MCF 10A (cell line): ENCODE measurements around the gene HOXA3. TPM values are rescaled to one million over a fixed set of nuclear protein-coding genes. Genes with fewer than 3 reads are reported as not detected.

Experiments used
- BruUV-seq: library from RNA; stranded (reverse); fragments of 400-500 nt; replicated peaks from 2 replicates; lab custom pipeline; 2021; lab: Mats Ljungman, UMichigan
- CTCF ChIA-PET: fragments of 300-600 bp; sonication (Branson Sonifier 250); formaldehyde crosslinking; extraction: SDS; loops from one replicate; lab custom pipeline; 2021; ENCODE audit warnings: antibody characterized with exemption, inconsistent platforms; lab: Yijun Ruan, JAX
- POLR2A ChIA-PET: fragments of 300-600, 350-650 bp; sonication (Branson Sonifier 250); formaldehyde crosslinking; extraction: SDS; loops from one replicate; lab custom pipeline; 2020; ENCODE audit warnings: antibody characterized with exemption, inconsistent platforms; lab: Yijun Ruan, JAX
- DNase-seq: peaks from one replicate; pipeline ENCODE4 v3.0.0-alpha.2; 2018; ENCODE audit not compliant: unreplicated experiment
- H3K27ac Mint-ChIP-seq: one replicate; pipeline ENCODE4 v1.8.0; 2022; ENCODE audit warnings: mild to moderate bottlenecking, low read depth, mixed read lengths; ENCODE audit not compliant: unreplicated experiment
- H3K27me3 Mint-ChIP-seq: one replicate; pipeline ENCODE4 v1.8.0; 2022; ENCODE audit warnings: mixed read lengths; ENCODE audit not compliant: insufficient read depth, unreplicated experiment
- H3K36me3 Mint-ChIP-seq: one replicate; pipeline ENCODE4 v1.8.0; 2022; ENCODE audit warnings: mild to moderate bottlenecking, moderate library complexity, mixed read lengths; ENCODE audit not compliant: insufficient read depth, unreplicated experiment
- H3K4me1 Mint-ChIP-seq: one replicate; pipeline ENCODE4 v1.8.0; 2022; ENCODE audit warnings: mixed read lengths; ENCODE audit not compliant: insufficient read depth, unreplicated experiment
- H3K4me3 Mint-ChIP-seq: one replicate; pipeline ENCODE4 v1.8.0; 2022; ENCODE audit warnings: mild to moderate bottlenecking, moderate library complexity, mixed read lengths; ENCODE audit not compliant: unreplicated experiment
- H3K9me3 Mint-ChIP-seq: one replicate; pipeline ENCODE4 v1.8.0; 2022; ENCODE audit warnings: mixed read lengths; ENCODE audit not compliant: unreplicated experiment
- CTCF ChIP-seq: fragments of 200-600 bp; IDR thresholded peaks from one replicate; pipeline ENCODE4 v1.8.0; 2022; ENCODE audit warnings: antibody characterized with exemption, mild to moderate bottlenecking; ENCODE audit not compliant: unreplicated experiment
- intact Hi-C: fragments of 100-400 bp; cut with micrococcal nuclease; formaldehyde crosslinking; loops from 2 replicates; pipeline ENCODE4 v1.14.1; 2022
- total RNA-seq: library from RNA; stranded (reverse); gene quantifications from 2 replicates; pipeline ENCODE4 v1.2.3, GENCODE V29; 2022

Gene HOXA3
- total RNA-seq, 1 experiment from 2014 or later = 8.2 TPM

GRCh38 chr7:27179503-27180430 is 27.4 kb upstream of the HOXA3 start:
- Mint-ChIP-seq H3K9me3 (no peaks in the 10 kb centered on the region), H3K27ac (no peak overlapping the region), H3K27me3 (no peaks in the 10 kb centered on the region), H3K36me3 (no peaks in the 10 kb centered on the region), H3K4me1 (peaks cover 2% of the 10 kb centered on the region), H3K4me3 (no peak overlapping the region)
- BruUV-seq = no TSS peak
- POLR2A ChIA-PET = interaction anchor here (0.7 kb wide), 1 partner anchor 492 kb away, joined by 3 read pairs; no protein-coding TSS in a partner anchor
- CTCF ChIA-PET = interaction anchor here (0.6 to 2.4 kb wide), 15 partner anchors 8 to 1932 kb away, joined by 3 to 10 read pairs (median 3); no protein-coding TSS in a partner anchor
- DNase-seq = peak; percentile 69
- TF ChIP-seq CTCF = peak; percentile 84
- intact Hi-C loops = no loop called here

DNA sequence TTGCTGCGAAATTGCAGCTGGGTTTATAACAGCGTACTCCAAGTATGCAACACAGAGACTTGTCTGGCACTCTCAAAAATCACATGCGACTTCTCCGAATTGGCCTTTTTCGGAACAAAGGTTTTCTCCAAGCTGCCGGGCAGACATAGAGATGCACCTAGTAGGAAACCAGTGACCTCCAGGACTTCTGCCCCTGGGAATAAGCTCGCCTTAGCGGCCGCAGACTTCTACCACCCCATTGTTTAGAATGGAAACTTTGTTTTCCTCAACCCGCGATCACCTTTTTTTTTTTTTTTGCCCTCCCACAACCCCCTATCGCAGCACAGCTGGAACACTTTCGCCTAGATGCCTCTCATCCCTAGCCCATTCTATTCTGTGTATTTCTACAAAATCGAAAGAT is 26.6 kb upstream of the HOXA3 start:
- no TSS peak for BruUV-seq
- no peak overlapping the region for H3K27ac Mint-ChIP-seq
- no peaks in the 10 kb centered on the region for H3K27me3 Mint-ChIP-seq

GRCh38 chr7:27178366-27178765 is 26.0 kb upstream of the HOXA3 start:
- Mint-ChIP-seq H3K9me3 (no peaks in the 10 kb centered on the region), H3K4me1 (no peaks in the 10 kb centered on the region), H3K36me3 (no peaks in the 10 kb centered on the region), H3K27ac (no peak overlapping the region), H3K4me3 (no peak overlapping the region), H3K27me3 (no peaks in the 10 kb centered on the region)
- ChIA-PET CTCF (interaction anchor here (0.6 to 2.4 kb wide), 8 partner anchors 10 to 1392 kb away, joined by 3 to 10 read pairs (median 4); no protein-coding TSS in a partner anchor), POLR2A (no interaction called here)
- no peak for DNase-seq
- TF ChIP-seq CTCF = no peak
- intact Hi-C loops = no loop called here
- no TSS peak for BruUV-seq

More for the DNA sequence above, 26.6 kb upstream of the HOXA3 start:
- TF ChIP-seq CTCF = no peak
- Mint-ChIP-seq H3K4me3 (no peak overlapping the region), H3K9me3 (no peaks in the 10 kb centered on the region), H3K4me1 (no peaks in the 10 kb centered on the region), H3K36me3 (no peaks in the 10 kb centered on the region)
- intact Hi-C loops = no loop called here
- POLR2A ChIA-PET = interaction anchor here (0.5 kb wide), 1 partner anchor 485 kb away, joined by 3 read pairs; no protein-coding TSS in a partner anchor
- DNase-seq = no peak
- CTCF ChIA-PET = interaction anchor here (0.6 to 2.4 kb wide), 18 partner anchors 9 to 1931 kb away, joined by 3 to 10 read pairs (median 3); no protein-coding TSS in a partner anchor

DNA sequence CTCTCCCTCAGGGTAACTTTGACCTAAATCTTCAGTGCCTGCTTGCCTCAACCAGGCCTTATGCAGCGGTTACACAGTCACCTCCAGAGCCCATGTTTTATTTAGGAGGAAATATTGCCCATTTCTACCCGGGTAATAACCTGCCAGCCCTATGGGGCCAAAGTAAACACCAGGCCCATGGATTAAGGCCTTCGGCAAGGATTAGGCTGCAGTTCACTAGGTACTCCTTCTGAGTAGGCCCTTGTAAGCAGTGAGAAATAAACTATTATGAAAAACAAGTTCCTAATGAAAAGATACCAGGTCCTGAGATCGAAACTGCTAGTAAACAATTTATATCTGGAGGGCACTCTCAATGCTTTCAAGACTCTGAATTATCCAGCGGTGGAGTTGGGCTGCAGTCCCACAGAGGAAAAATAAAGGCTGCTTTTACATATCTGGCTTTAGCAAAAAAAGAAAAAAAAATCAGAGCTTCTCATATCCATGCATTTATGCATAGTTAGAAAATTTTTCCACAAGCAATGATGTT is 25.5 kb upstream of the HOXA3 start:
- CTCF ChIA-PET = interaction anchor here (0.6 to 2.4 kb wide), 6 partner anchors 14 to 373 kb away, joined by 3 to 10 read pairs (median 6); no protein-coding TSS in a partner anchor
- no peak for DNase-seq
- TF ChIP-seq CTCF = no peak
- Mint-ChIP-seq H3K27me3 (no peaks in the 10 kb centered on the region), H3K4me1 (no peaks in the 10 kb centered on the region), H3K27ac (no peak overlapping the region), H3K9me3 (no peaks in the 10 kb centered on the region), H3K36me3 (no peaks in the 10 kb centered on the region), H3K4me3 (no peak overlapping the region)
- POLR2A ChIA-PET = interaction anchor here (0.6 kb wide), 1 partner anchor 27 kb away, joined by 3 read pairs; no protein-coding TSS in a partner anchor
- intact Hi-C loops = no loop called here
- BruUV-seq = no TSS peak
